ENCODE results near the gene CAPNS1. TPM values are rescaled to one million over a fixed set of nuclear protein-coding genes. Genes with fewer than 3 reads are reported as not detected.
"Not testable (repeated sequence)": the region's sequence is repeated elsewhere in the genome, so short reads cannot be mapped to it uniquely, and the experiment has no call there.

CAPNS1 gene
- total RNA-seq, 1 donor: 398 TPM

DNA sequence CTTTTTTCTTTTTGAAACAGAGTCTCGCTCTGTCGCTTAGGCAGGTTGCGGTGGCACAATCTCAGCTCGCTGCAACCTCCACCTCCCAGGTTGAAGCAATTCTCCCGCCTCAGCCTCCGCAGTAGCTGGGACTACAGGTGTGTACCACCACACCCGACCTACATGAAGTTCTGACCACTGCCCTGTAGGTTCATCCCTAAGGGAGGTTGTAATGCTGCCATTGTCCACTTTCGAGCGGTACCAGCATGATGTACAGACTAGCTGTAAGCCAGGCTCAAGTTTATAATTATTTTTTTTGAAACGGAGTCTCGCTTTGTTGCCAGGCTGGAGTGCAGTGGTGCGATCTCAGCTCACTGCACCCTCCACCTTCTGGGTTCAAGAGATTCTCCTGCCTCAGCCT is 23.9 kb downstream of the CAPNS1 start:
- H3K4me3 ChIP-seq (ENCODE audit: low read depth, low read length): no peak overlapping the region
- TF ChIP-seq, protein P1, sequence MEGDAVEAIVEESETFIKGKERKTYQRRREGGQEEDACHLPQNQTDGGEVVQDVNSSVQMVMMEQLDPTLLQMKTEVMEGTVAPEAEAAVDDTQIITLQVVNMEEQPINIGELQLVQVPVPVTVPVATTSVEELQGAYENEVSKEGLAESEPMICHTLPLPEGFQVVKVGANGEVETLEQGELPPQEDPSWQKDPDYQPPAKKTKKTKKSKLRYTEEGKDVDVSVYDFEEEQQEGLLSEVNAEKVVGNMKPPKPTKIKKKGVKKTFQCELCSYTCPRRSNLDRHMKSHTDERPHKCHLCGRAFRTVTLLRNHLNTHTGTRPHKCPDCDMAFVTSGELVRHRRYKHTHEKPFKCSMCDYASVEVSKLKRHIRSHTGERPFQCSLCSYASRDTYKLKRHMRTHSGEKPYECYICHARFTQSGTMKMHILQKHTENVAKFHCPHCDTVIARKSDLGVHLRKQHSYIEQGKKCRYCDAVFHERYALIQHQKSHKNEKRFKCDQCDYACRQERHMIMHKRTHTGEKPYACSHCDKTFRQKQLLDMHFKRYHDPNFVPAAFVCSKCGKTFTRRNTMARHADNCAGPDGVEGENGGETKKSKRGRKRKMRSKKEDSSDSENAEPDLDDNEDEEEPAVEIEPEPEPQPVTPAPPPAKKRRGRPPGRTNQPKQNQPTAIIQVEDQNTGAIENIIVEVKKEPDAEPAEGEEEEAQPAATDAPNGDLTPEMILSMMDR (IDR thresholded peaks at IDR 0.05; ENCODE audit: insufficient read depth, low read length): no peak
- no peak for DNase-seq (ENCODE audit: low read depth)

DNA sequence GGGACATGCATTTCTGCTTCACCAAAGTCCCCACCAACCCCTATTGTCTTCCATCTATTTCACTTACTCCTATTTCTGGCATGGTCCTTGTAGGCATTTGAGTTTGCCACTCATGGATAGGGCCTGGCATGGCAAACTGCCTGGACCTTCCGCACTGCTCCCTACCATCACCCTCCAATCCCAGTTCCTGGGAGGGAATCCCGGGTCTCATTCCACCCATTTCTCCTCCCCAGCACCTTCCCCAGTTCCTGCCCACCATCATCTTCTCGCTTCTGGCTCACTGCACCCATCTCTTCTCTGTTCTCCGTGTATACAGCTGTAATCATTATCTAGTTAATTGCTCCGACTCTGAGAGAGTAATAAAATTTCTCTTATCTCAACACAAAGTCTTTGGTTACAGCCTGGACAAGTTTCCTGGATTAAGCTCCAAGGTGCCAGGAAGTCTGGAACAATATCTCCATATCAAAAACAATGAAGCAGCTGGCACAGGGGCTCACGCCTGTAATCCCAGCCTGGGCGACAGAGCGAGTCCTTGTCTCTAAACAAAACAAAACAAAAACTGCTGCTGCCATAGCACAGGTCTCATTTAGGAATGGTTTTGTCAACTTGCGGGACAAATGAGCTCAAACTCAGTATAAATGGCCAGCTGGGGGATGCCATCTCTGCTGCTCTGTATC is 29.4 kb downstream of the CAPNS1 start:
- TF ChIP-seq, protein P1 (IDR thresholded peaks at IDR 0.05; ENCODE audit: insufficient read depth, low read length): no peak
- no peak overlapping the region for H3K4me3 ChIP-seq (ENCODE audit: low read depth, low read length)
- no peak for DNase-seq (ENCODE audit: low read depth)

DNA sequence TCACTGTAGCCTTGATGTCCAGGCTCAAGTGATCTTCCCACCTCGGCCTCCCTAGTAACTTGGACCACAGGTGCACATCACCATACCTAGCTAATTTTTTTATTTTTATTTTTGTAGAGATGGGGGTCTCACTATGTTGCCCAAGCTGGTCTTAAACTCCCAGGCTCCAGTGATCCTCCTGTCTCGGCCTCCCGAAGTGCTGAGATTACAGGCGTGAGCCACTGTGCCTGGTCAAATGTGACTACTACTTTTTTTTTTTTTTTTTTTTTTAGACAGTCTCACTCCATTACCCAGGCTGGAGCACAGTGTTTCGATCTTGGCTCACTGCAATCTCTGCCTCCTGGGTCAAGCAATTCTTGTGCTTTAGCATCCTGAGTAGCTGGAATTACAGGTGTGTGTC is 33.0 kb downstream of the CAPNS1 start:
- TF ChIP-seq, protein P1 (IDR thresholded peaks at IDR 0.05; ENCODE audit: insufficient read depth, low read length): no peak
- H3K4me3 ChIP-seq (ENCODE audit: low read depth, low read length): no peak overlapping the region
- DNase-seq (ENCODE audit: low read depth): no peak

DNA sequence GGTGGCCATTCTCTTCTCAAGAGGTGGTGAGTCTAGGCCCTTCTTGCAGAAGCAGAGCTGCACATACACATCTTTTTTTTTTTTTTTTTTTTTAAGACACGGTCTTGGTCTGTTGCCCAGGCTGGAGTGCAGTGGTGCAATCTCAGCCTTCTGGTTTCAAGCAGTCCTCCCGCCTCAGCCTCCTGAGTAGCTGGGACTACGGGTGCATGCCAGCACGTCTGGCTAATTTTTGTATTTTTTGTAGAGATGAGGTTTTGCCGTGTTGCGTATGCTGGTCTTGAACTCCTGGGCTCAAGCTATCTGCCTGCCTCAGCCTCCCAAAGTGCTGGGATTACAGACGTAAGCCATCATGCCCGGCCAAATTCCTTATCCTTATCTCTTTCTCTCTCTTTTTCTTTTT is 34.0 kb downstream of the CAPNS1 start:
- H3K4me3 ChIP-seq (ENCODE audit: low read depth, low read length); DNase-seq (ENCODE audit: low read depth): not testable (repeated sequence)

DNA sequence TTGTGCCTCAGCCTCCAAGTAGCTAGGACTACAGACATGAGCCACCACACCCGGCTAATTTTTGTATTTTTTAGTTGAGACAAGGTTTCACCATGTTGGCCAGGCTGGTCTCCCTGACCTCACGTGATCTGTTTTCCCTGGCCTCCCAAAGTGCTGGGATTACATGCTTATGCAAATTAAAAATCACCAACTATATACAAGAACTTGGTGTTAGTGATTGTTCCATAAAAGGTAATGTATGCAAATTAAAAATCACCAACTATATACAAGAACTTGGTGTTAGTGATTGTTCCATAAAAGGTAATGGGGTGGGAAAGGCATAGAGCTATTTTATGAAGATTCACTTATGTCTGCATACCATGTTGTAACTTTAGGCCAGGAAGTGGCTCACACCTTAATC is 39.2 kb downstream of the CAPNS1 start:
- not testable (repeated sequence) for DNase-seq (ENCODE audit: low read depth); H3K4me3 ChIP-seq (ENCODE audit: low read depth, low read length)

DNA sequence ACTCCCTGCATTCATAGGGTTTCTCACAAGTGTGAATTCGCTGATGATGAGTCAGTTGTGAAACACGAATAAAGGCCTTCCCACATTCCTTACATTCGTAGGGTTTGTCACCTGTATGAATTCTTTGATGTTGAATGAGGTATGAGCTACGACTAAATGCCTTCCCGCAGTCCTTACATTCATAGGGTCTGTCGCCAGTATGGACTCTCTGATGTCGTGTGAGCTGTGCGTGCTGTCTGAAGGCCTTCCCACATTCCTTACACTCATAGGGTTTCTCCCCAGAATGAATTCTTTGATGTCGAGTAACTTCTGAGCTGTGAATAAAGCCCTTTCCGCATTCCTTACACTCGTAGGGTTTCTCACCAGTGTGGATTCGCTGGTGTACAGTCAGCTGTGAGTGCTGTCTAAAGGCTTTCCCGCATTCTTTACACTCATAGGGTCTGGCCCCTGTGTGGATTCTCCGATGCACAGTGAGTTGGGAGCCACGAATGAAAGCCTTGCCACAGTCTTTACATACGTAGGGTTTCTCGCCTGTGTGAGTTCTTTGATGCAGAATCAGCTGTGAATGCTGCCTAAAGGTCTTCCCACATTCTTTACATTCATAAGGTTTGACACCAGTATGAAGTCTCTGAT is 42.9 kb downstream of the CAPNS1 start:
- H3K4me3 ChIP-seq (ENCODE audit: low read depth, low read length): no peak overlapping the region
- no peak for DNase-seq (ENCODE audit: low read depth)
- TF ChIP-seq, protein P1 (IDR thresholded peaks at IDR 0.05; ENCODE audit: insufficient read depth, low read length): no peak

DNA sequence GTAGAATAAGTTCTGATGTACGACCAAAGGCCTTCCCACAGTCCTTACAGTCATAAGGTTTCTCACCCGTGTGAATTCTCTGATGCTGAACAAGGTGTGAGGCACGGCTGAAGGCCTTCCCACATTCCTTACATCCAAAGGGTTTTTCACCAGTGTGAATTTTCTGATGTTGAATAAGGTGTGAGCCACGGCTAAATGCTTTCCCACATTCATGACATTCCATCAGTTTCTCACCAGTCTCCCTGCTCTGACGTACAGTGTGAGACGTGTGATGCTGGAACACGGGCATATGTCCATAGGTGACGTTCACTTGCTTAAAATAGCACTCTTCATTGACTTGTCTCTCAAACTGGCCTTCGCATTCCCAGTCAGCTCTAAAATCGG is 43.4 kb downstream of the CAPNS1 start:
- no peak for DNase-seq (ENCODE audit: low read depth)
- TF ChIP-seq, protein P1 (IDR thresholded peaks at IDR 0.05; ENCODE audit: insufficient read depth, low read length): no peak
- no peak overlapping the region for H3K4me3 ChIP-seq (ENCODE audit: low read depth, low read length)

DNA sequence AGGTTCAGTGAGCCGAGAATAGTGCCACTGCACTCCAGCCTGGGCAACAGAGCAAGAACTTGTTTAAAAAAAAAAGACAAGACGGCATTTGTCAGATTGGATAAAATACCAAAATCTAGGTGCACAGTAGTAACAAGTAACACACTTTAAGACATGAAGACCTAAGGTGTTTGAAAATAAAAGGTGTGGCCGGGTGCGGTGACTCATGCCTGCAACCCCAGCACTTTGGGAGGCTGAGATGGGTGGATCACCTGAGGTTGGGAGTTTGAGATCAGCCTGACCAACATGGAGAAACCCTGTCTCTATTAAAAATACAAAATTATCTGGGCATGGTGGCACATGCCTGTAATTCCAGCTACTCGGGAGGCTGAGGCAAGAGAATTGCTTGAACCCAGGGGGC is 46.9 kb downstream of the CAPNS1 start:
- DNase-seq (ENCODE audit: low read depth); H3K4me3 ChIP-seq (ENCODE audit: low read depth, low read length): not testable (repeated sequence)
